Left ventricle myocardium inferior (tissue), 1 donor: ENCODE measurements around the gene EML2. TPM values are rescaled to one million over a fixed set of nuclear protein-coding genes. Genes with fewer than 3 reads are reported as not detected.

Experiments used
- DNase-seq: peaks from one replicate; pipeline ENCODE4 v3.0.0-alpha.2; 2020
- H3K27ac ChIP-seq: fragments of 200-600 bp; replicated peaks from 2 replicates; pipeline ENCODE4 v1.8.0; 2021
- H3K27me3 ChIP-seq: fragments of 200-600 bp; 2 replicates; pipeline ENCODE4 v1.8.0; 2021; ENCODE audit warnings: low read depth
- H3K36me3 ChIP-seq: fragments of 200-600 bp; 2 replicates; pipeline ENCODE4 v1.8.0; 2021
- H3K4me1 ChIP-seq: fragments of 200-600 bp; 2 replicates; pipeline ENCODE4 v1.8.0; 2021
- H3K4me3 ChIP-seq: fragments of 200-600 bp; 2 replicates; pipeline ENCODE4 v1.8.0; 2021; ENCODE audit warnings: mild to moderate bottlenecking, moderate library complexity
- H3K9me3 ChIP-seq: fragments of 200-600 bp; replicated peaks from 2 replicates; pipeline ENCODE4 v1.8.0; 2021
- intact Hi-C: fragments of 100-400 bp; cut with micrococcal nuclease; formaldehyde crosslinking; loops from one replicate; pipeline ENCODE4 v1.11.0; 2022
- microRNA-seq: library from miRNA; unstranded; fragments of <30 nt; microRNA quantifications from one replicate; pipeline ENCODE4 v1.2.0, GENCODE V29; 2020
- total RNA-seq: library from RNA; stranded (reverse); fragmentation: NEBNext Ultra II Directional; extraction: Animal tissue kit (Norgen Biotek cat#: 25700); gene quantifications from one replicate; pipeline ENCODE4 v1.2.1, GENCODE V29; 2021
- TF ChIP-seq, protein P1 (sequence below): fragments of 200-600 bp; IDR thresholded peaks from 2 replicates; pipeline ENCODE4 v1.8.0; 2021; ENCODE audit warnings: antibody characterized with exemption, mild to moderate bottlenecking, borderline replicate concordance
- donor health status: DM: no; HTN: yes; CAD: no; lungs with severe emphysema.

EML2 gene
- total RNA-seq, 1 donor from 2014 or later, result 48.4 TPM

GRCh38 chr19:45564131-45564780 is 74.9 kb downstream of the EML2 start:
- Histone ChIP-seq H3K4me1 (peaks cover 59% of the 10 kb centered on the region), H3K9me3 (no peaks in the 10 kb centered on the region), H3K4me3 (no peak overlapping the region), H3K36me3 (no peaks in the 10 kb centered on the region), H3K27me3 (no peaks in the 10 kb centered on the region), H3K27ac (peak overlapping the region; percentile 84)
- TF ChIP-seq, protein P1, sequence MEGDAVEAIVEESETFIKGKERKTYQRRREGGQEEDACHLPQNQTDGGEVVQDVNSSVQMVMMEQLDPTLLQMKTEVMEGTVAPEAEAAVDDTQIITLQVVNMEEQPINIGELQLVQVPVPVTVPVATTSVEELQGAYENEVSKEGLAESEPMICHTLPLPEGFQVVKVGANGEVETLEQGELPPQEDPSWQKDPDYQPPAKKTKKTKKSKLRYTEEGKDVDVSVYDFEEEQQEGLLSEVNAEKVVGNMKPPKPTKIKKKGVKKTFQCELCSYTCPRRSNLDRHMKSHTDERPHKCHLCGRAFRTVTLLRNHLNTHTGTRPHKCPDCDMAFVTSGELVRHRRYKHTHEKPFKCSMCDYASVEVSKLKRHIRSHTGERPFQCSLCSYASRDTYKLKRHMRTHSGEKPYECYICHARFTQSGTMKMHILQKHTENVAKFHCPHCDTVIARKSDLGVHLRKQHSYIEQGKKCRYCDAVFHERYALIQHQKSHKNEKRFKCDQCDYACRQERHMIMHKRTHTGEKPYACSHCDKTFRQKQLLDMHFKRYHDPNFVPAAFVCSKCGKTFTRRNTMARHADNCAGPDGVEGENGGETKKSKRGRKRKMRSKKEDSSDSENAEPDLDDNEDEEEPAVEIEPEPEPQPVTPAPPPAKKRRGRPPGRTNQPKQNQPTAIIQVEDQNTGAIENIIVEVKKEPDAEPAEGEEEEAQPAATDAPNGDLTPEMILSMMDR, result no peak
- intact Hi-C loops, result no loop called here
- no peak for DNase-seq

GRCh38 chr19:45560686-45561085 is 78.5 kb downstream of the EML2 start:
- intact Hi-C loops, result no loop called here
- H3K27ac ChIP-seq, result peak overlapping the region; percentile 69
- DNase-seq, result no peak

DNA sequence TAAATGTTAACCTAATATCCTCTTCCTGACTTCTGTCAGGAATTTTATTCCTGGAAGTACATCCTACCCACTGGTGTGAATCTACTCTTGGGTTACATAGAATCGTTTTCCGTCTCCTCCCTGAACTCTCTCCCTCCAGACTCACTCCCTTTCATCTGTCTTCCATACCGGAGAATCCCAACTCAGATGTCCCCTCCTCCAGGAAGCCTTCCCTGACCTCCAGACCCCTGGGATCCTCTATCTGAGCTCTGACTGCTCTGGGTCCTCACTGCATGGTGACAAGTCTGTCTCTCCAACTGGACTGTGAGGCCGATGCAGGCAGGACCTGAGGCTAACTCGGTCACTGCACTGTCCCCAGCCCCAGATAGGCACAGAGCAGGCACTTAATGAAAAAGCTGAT is 79.2 kb downstream of the EML2 start:
- no peak overlapping the region for H3K4me3 ChIP-seq
- DNase-seq, result no peak
- intact Hi-C loops, result no loop called here
- peaks cover 61% of the 10 kb centered on the region for H3K4me1 ChIP-seq
- no peaks in the 10 kb centered on the region for H3K27me3 ChIP-seq
- peak overlapping the region; percentile 69 for H3K27ac ChIP-seq
- H3K36me3 ChIP-seq, result no peaks in the 10 kb centered on the region
- H3K9me3 ChIP-seq, result no peaks in the 10 kb centered on the region
- TF ChIP-seq, protein P1, result no peak

More at GRCh38 chr19:45560686-45561085, 78.5 kb downstream of the EML2 start:
- Histone ChIP-seq H3K4me3 (no peak overlapping the region), H3K27me3 (no peaks in the 10 kb centered on the region), H3K4me1 (peaks cover 61% of the 10 kb centered on the region), H3K9me3 (no peaks in the 10 kb centered on the region), H3K36me3 (no peaks in the 10 kb centered on the region)
- TF ChIP-seq, protein P1, result no peak

Small RNA genes within 50 kb of the gene (microRNA-seq; reads per million reads assigned to microRNA genes)
- 54.3 reads per million, percentile 49 among the genes with 10 or more reads in this experiment for gene MIR330
- not detected for gene MIR642A
- gene MIR642B, result not detected

Other genes with a start within 250 kb of the EML2 start
- 207 TPM for gene PPP1R13L, start 234.3 kb downstream of the EML2 start, total RNA-seq
- 5.2 TPM for gene POLR1G, start 232.8 kb downstream of the EML2 start, total RNA-seq
- 108 TPM for gene ERCC1, start 215.5 kb downstream of the EML2 start, total RNA-seq
- 0.33 TPM for gene FOSB, start 171.4 kb downstream of the EML2 start, total RNA-seq
- 19.1 TPM for gene RTN2, start 142.3 kb downstream of the EML2 start, total RNA-seq
- 0.19 TPM for gene PPM1N, start 141.0 kb downstream of the EML2 start, total RNA-seq
- gene VASP, start 131.9 kb downstream of the EML2 start, total RNA-seq, result 32.8 TPM
- gene OPA3, start 54.6 kb downstream of the EML2 start, total RNA-seq, result 25.3 TPM
- gene GPR4, start 37.2 kb downstream of the EML2 start, total RNA-seq, result 5.1 TPM
- gene GIPR, start 28.8 kb upstream of the EML2 start, total RNA-seq, result 4.7 TPM
- 249 TPM for gene SNRPD2, start 52.6 kb upstream of the EML2 start, total RNA-seq
- 2.2 TPM for gene QPCTL, start 53.3 kb upstream of the EML2 start, total RNA-seq
- 9.4 TPM for gene FBXO46, start 91.5 kb upstream of the EML2 start, total RNA-seq
- not detected for gene MEIOSIN, start 94.0 kb upstream of the EML2 start, total RNA-seq
- gene SIX5, start 129.9 kb upstream of the EML2 start, total RNA-seq, result 21.8 TPM
- 284 TPM for gene DMPK, start 143.1 kb upstream of the EML2 start, total RNA-seq
- gene DMWD, start 153.4 kb upstream of the EML2 start, total RNA-seq, result 69.2 TPM
- gene RSPH6A, start 175.9 kb upstream of the EML2 start, total RNA-seq, result not detected
- gene SYMPK, start 223.8 kb upstream of the EML2 start, total RNA-seq, result 35.9 TPM
- gene FOXA3, start 224.9 kb upstream of the EML2 start, total RNA-seq, result not detected
- gene IRF2BP1, start 246.7 kb upstream of the EML2 start, total RNA-seq, result 18.5 TPM